ENCODE results near the gene FOXE3. TPM values are rescaled to one million over a fixed set of nuclear protein-coding genes. Genes with fewer than 3 reads are reported as not detected.

The FOXE3 gene
- total RNA-seq, 1 experiment from 2014 or later = not detected

- Histone ChIP-seq H2AFZ (ENCODE audit: low read length) (no peak overlapping the region), H3F3A (ENCODE audit: low read length, unreplicated experiment) (no peaks in the 10 kb centered on the region), H3K36me3 (ENCODE audit: low read depth, low read length) (no peaks in the 10 kb centered on the region), H3K4me1 (ENCODE audit: insufficient read depth, low read length) (no peaks in the 10 kb centered on the region), H3K9ac (ENCODE audit: low read length) (no peak overlapping the region), H3K27ac (ENCODE audit: low read length) (no peak overlapping the region), H4K20me1 (ENCODE audit: low read length) (no peaks in the 10 kb centered on the region), H3K79me2 (ENCODE audit: low read length) (no peaks in the 10 kb centered on the region), H3K9me2 (replicated peaks; ENCODE audit: low read length) (no peaks in the 10 kb centered on the region), H3K4me3 (ENCODE audit: low read length) (no peak overlapping the region), H3K4me2 (ENCODE audit: low read length) (no peak overlapping the region), H3K9me3 (ENCODE audit: low read length) (no peaks in the 10 kb centered on the region), H3K27me3 (ENCODE audit: low read length) (peaks cover 50% of the 10 kb centered on the region)
- no peak for DNase-seq
- intact Hi-C loops (cut with micrococcal nuclease) = no loop called here
- TF ChIP-seq, protein P1, sequence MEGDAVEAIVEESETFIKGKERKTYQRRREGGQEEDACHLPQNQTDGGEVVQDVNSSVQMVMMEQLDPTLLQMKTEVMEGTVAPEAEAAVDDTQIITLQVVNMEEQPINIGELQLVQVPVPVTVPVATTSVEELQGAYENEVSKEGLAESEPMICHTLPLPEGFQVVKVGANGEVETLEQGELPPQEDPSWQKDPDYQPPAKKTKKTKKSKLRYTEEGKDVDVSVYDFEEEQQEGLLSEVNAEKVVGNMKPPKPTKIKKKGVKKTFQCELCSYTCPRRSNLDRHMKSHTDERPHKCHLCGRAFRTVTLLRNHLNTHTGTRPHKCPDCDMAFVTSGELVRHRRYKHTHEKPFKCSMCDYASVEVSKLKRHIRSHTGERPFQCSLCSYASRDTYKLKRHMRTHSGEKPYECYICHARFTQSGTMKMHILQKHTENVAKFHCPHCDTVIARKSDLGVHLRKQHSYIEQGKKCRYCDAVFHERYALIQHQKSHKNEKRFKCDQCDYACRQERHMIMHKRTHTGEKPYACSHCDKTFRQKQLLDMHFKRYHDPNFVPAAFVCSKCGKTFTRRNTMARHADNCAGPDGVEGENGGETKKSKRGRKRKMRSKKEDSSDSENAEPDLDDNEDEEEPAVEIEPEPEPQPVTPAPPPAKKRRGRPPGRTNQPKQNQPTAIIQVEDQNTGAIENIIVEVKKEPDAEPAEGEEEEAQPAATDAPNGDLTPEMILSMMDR (conservative IDR thresholded peaks at IDR 0.05; ENCODE audit: low read depth, low read length) = no peak
- ATAC-seq = no peak
- POLR2A ChIA-PET (ENCODE audit: unreplicated experiment) = interaction anchor here (0.7 kb wide), 1 partner anchor 17 kb away, joined by 7 read pairs; no protein-coding TSS in a partner anchor
- BruUV-seq (replicated peaks) = no TSS peak
- CTCF ChIA-PET = no interaction called here
These were observed 44.4 kb downstream of the FOXE3 start for GRCh38 chr1:47460456-47460855.

DNA sequence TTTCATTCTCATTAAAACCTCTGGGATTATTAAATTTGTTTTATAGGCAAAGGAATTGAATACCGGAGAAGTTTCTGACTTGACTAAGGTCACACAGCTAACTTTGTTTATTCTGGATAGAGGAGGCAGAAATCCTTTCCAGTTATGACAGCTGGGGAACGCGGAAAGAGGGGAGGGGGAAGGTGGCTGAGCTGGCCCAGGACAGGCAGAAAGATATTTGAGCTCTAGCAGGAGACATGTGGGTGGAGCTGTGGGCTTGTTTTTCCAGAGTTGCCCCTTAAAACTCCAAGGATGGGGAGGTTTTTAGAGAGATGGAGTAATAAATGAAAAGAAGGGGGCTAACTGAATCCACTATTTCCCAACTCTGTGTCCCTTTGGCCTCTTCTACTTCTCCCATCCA, 49.5 kb downstream of the FOXE3 start:
- no peaks in the 10 kb centered on the region for H3K36me3 ChIP-seq (ENCODE audit: low read depth, low read length)
- no peak overlapping the region for H3K4me2 ChIP-seq (ENCODE audit: low read length)
- H3K9me3 ChIP-seq (ENCODE audit: low read length) = no peaks in the 10 kb centered on the region
- no TSS peak for BruUV-seq (replicated peaks)
- H3K27me3 ChIP-seq (ENCODE audit: low read length) = peaks cover 45% of the 10 kb centered on the region
- DNase-seq (no peak), ATAC-seq (no peak)
- H3K27ac ChIP-seq (ENCODE audit: low read length) = no peak overlapping the region
- TF ChIP-seq EZH2phosphoT487 (IDR thresholded peaks at IDR 0.05; ENCODE audit: borderline replicate concordance, low read length) (no peak), EZH2 (IDR thresholded peaks at IDR 0.05; ENCODE audit: low read length, unreplicated experiment) (no peak)
- TF ChIP-seq, protein P1 (conservative IDR thresholded peaks at IDR 0.05; ENCODE audit: low read depth, low read length) = no peak
- H4K20me1 ChIP-seq (ENCODE audit: low read length) = no peaks in the 10 kb centered on the region
- H3K9ac ChIP-seq (ENCODE audit: low read length) = no peak overlapping the region
- H3K9me2 ChIP-seq (replicated peaks; ENCODE audit: low read length) = no peaks in the 10 kb centered on the region
- POLR2A ChIA-PET (ENCODE audit: unreplicated experiment) = no interaction called here
- CTCF ChIA-PET = no interaction called here
- H3K4me3 ChIP-seq (ENCODE audit: low read length) = no peak overlapping the region
- intact Hi-C loops (cut with micrococcal nuclease) = no loop called here
- H3F3A ChIP-seq (ENCODE audit: low read length, unreplicated experiment) = no peaks in the 10 kb centered on the region
- no peak overlapping the region for H2AFZ ChIP-seq (ENCODE audit: low read length)
- no peaks in the 10 kb centered on the region for H3K4me1 ChIP-seq (ENCODE audit: insufficient read depth, low read length)
- no peaks in the 10 kb centered on the region for H3K79me2 ChIP-seq (ENCODE audit: low read length)

Other genes starting within 250 kb of the FOXE3 start
- not detected in 2 replicates for gene PDZK1IP1, start 226.2 kb upstream of the FOXE3 start, total RNA-seq (2014; rRNA removed)
- gene TAL1, start 184.1 kb upstream of the FOXE3 start, total RNA-seq (2014; rRNA removed) = not detected in 2 replicates
- gene STIL, start 102.1 kb upstream of the FOXE3 start, total RNA-seq (2014; rRNA removed) = 26.2 and 32.0 TPM in 2 replicates
- 80.0 and 86.2 TPM in 2 replicates for gene CMPK1, start 82.5 kb upstream of the FOXE3 start, total RNA-seq (2014; rRNA removed)
- 0.80 and 0.86 TPM in 2 replicates for gene FOXD2, start 21.8 kb downstream of the FOXE3 start, total RNA-seq (2014; rRNA removed)

Measured in PC-3 (cell line).